GM18511 (cell line): Measurements from ENCODE around the gene POLR3B.
A peak's percentile ranks its signal among the peaks of the same experiment; 100 is the strongest.
"Not testable (repeated sequence)": the region's sequence is repeated elsewhere in the genome, so short reads cannot be mapped to it uniquely, and the experiment has no call there.

Source experiments
- ATAC-seq: cut with Tn5 transposase; IDR thresholded peaks from one replicate; pipeline ENCODE4 v1.9.1; 2021; ENCODE audit warnings: mild to moderate bottlenecking, moderate library complexity; ENCODE audit not compliant: unreplicated experiment

The POLR3B gene

DNA sequence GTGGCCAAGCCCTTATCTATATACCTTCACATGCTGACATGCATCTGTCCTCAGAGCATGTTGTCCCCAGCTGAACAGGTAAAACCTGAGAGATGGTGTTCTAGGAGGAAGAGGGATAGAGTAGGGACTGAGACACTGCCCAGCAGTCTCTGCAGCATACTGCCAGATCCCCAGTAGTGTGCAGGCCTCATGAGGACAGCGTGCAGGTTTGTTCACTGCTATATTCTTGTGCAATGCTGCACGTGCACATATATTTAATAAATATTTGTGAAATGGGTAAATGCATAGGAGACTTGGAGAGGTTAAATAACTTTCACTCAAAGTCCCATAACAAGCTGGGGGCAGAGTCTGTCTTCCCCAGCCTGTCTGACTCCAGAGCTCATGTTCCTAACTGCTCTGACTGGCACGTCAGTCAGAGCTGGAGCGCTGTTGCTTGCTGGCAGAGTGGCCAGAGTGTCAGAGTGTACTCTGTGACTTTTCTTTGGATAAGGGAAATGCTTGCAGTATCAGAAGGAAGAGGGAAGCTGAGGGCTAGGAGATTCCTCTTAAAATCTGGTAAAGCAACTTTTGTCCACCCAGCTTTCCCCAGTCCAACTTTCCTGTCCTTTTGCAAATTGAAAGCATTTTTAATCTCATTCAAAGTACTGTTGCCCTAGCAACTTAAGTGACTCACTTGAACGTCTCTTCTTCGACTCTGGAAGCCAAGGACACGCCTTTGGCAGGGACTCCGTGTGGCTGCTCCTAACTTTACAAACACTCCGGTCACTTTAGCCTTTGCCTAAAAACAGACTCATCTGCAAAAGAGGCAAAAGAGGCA, 14.9 kb upstream of the POLR3B start:
- ATAC-seq, result no peak

DNA sequence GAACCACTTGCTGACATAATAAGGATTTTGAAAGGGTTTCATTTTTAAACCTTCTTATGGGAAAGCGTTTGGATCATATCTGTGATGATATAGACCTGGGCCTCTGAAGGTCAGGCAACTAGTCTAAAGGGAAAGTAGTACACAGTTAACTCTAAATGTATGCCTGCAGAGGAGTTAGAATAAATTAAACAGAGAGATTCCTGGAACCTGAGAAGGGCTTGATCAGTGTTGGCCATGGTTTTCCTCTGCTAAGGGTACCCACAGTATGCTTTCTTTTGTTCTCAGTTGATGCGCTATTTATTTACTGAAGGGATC, 14.4 kb upstream of the POLR3B start:
- ATAC-seq, result no peak

DNA sequence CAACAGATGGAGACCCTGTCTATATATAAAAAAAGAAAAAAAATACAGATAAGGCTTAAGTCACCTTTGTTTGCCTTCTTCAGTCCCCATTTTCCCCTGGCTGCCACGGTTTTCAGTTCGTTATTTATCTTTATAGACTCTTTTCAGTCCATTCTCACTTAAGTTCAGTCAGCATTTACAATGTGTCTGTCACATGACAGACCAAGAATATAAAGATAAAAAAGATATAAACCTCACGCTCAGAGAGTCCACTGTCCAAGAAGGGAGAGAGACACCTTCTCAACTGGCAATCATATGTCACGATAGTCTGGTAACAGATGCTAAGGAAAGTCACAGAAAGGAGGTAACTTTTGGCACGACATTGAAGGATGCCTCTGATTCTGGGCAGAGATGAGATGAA, 13.4 kb upstream of the POLR3B start:
- no peak for ATAC-seq

DNA sequence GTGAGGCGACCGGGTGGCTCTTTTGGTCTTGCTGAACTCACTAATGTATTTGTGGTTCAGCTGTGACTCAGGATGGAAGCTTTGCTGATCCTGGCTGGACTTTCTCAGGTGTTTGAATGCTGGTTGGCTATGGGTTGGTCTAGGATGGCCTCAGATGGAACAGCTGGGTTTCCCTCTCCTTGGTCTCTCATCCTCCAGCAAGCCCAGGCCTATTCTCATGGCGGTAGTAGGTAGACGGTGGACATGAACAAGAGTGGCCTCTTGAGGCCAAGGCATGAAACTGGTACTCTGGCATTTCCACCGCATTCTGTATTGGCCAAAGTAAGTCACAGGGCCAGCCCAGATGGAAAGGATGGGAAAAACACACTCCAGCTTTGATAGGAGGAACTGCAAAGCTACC, 11.8 kb upstream of the POLR3B start:
- ATAC-seq, result no peak

DNA sequence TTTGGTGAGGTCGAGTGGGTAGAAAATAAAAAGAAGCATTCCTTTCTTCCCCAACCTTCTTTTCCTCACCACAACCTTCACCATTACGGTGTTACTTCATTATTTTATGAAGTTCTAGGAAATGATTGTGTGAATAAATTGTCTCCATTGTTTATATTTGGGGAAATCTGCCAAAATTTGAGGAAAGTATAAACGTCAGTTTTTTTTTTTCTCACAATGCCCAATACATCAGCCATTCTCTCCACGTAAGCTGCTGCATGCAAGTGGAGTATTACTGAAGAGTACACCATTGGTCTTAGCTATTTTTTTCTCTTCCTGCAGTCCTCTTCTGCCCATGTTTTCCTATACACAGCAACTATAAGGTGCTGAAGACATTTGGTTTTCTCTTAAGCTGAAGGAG, 9.1 kb upstream of the POLR3B start:
- ATAC-seq, result no peak

DNA sequence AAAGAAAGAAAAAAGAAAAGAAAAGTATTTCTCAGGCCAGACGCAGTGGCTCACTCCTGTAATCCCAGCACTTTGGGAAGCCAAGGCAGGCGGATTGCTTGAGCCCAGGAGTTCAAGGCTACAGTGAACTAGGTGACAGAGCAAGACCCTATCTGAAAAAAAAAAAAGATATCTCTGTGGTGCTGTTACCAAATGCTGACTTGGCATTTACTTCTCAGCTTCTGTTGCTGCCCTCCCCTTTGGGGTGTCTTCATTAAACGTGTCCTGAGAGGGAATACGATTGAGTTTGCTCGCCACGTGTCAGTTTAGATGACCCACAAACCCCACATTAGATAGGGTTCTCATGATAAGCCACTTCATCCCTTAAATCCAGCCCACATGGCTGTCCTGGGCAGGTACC, 4.4 kb upstream of the POLR3B start:
- ATAC-seq, result no peak

DNA sequence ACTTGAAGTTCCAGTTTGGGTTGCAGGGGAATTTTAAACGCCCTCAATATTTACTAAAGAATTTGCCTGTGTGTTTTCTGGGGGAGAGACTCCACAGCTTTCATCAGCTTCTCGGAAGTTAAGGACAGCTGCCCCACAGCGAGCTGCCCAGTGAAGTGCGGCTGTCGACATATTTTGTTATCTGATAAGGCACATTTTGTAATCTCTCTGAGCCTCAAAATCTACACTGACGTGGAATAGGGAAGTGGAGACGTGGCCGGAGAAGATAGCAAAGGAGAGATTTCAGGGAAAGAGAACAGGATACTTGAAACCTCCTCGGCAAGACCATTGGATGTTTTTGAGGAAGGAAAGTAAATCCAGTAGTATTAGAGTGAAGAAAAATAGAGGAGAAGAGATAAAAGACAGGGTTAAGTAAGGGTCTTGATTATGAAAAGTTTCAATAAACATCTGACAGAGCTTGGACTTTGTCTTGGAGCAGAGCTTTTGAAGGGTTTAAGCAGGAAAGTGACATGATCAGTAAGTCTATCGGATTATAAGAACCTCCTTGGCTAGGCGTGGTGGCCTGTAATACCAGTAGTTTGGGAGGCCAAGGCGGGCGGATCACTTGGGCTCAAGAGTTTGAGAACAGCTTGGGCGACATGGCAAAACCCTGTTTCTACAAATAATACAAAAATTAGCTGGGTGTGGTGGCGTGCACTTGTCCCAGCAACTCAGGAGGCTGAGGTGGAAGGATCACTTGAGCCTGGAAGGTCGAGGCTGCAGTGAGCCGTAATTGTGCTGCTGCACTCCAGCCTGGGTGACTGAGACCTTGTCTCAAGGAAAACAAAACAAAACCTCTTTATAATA, 1.1 kb downstream of the POLR3B start:
- peak; percentile 20 for ATAC-seq

DNA sequence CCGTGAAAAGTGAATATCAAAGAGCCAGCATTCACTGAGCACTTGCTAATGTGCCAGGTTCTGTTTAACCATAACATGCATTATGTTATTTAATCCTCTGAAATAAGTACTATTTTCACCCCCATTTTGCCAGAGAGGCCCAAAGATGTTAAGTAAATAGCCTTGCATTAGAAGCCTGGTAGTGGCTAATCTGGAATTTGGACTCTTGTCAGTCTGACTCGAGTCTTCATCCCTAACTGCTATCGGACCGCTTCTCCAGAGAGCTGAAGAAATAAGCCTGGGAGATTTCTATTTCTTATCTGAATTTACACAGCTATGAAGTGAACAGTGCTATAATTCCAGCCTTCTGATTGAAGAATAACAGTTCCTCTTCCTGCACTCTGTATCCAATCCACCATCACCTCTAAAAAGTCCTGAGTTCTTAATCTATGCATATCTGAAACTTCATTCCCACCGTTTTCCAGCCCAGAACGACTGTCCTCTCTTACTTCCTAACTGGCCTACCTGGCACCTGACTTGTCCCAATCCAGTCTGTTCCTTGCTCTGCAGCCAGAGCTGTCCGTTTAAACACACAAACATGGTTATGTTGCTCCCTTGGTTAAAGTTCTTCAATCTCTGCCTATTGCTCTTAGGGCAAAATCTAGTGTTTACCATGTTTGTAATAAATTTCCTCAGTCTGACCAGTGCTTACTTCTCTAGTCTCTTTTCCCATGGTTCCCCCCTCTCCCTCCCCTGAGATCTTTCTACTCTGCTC, 2.3 kb downstream of the POLR3B start:
- no peak for ATAC-seq

DNA sequence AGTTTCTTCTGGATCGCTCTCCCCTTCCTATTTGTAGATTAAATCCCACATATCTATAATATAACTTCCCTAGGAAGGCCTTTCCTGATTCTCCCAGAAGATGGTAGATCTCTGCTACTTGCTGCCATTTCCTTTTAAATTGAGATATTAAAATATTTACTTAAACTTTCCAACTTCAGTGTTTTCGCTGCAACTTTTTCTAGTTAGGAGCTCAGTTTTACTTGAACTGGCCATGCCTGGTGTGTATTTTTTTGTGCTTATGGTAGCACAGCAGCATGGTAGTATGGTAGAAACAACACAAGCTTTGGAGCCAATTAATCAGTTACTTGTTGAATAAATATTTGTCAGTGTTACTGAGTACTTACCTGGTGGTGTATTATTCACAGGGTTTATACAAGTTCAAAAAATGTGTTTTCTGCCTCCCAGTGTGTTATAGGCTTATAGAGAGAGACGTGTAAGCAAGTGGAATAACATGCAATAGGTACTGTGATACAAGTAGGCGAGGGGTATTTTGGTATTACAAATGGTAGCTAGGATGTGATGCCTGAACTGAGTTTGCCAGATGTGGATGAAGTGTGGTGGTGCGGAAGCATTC, 2.9 kb downstream of the POLR3B start:
- ATAC-seq, result no peak

DNA sequence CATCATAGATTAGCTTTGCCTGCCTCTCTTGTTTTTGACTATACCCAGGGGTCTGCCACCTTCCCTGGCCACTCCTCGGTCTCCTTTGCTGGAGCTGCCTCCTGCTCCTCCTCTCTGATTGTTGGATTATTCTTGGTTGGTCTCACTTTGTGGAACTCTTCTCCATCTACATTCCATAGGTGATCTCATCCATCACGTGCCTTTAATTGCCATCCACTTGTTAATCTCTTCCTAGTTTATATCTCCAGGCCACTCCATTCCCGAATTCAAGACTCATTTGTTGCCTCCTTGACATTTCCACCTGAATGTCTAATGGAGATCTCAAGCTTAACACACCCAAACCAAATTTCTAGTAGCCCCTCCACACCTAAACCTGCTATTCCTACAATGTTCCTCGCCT, 5.4 kb downstream of the POLR3B start:
- no peak for ATAC-seq

DNA sequence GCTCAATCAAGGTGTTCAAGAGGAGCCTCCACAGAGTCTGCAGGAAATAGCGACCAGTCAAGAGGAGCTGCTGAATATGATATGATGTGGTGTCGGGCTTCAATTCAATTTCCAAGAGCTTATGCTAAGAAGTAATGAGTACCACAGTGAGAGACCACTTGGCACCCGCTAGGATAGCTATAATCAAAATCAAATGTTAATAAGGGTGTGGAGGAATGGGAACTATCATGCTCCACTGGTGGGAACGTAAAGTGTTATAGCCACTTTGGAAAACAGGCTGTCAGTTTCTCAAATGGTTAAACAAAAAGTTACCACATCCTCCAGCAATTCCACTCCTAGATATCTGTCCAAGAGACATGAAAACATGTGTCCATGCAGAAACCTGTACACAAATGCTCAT, 6.7 kb downstream of the POLR3B start:
- ATAC-seq, result no peak

DNA sequence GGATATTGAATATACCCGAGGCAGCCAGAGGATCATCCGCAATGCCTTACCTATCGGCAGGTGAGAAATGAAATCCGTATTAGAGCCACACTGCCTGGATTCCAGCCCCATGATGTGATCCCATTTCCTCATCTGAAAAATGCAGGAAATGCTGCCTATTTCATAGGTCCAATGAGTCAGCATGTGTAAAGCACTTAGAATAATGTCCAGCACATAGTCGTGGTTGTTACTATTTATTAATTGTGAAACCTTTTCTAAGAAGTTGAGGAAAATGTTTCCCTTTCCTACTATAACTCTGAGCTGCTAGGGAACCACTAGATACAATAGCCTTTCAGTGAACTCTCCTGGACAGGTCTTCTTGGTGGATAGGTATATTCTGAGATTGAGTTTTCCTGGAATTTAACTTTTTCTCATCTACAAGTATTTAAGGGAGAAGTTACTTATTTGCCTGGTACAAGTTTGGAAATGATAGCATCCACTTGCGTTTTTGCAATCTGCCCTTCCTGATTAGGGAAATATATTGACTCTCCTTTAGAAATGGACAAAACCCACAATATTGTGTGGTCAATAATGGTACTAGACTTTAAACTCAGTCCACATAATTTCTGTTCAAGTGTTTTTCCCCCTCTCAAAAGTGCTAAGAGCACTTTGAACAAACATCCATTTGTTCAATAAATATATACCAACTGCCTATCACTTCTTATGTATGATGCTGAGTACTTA, 12.2 kb downstream of the POLR3B start:
- ATAC-seq, result no peak

DNA sequence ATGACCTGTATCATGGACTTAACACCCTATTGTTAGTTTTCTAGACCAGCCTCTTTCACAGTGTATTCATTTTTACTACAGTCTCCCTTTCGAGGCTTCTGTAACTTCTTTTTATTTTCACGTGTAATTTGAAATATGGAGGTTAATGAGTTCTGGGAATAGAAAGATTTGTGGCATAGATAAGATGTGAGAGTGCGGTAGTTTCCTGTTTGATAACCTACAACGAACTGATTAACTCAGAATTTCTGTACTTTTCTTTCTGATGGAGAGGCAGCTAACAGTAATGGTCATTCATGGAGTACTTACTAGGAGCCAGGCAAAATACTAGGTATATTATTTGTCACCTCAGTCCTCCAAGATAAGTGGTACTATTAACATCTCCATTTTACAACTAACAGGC, 21.2 kb downstream of the POLR3B start:
- no peak for ATAC-seq

DNA sequence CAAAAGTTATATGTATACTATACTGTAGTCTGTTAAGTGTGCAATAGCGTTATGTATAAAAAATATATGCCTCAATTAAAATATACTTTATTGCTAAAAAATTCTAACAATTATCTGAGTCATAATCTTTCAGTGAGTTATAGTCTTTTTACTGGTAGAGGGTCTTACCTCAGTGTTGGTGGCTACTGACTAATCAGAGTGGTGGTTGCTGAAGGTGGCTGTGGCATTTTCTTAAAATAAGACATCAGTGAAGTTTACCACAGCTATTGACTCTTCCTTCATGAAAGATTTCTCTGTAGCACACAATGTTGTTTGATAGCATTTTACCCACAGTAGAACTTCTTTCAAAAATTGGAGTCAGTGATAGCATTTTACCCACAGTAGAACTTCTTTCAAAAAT, 23.4 kb downstream of the POLR3B start:
- ATAC-seq, result no peak

DNA sequence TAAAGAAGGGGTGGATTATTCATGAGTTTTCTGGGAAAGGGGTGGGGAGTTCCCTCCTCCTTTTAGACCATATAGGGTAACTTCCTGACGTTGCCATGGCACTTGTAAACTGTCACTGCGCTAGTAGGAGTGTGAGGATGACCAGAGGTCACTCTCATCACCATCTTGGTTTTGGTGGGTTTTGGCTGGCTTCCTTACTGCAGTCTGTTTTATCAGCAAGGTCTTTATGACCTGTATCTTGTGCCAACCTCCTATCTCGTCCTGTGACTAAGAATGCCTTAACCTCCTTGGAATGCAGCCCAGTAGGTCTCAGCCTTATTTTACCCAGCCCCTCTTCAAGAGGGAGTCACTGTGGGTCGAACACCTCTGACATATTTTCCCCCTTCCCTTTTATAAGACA, 24.3 kb downstream of the POLR3B start:
- ATAC-seq, result not testable (repeated sequence)

DNA sequence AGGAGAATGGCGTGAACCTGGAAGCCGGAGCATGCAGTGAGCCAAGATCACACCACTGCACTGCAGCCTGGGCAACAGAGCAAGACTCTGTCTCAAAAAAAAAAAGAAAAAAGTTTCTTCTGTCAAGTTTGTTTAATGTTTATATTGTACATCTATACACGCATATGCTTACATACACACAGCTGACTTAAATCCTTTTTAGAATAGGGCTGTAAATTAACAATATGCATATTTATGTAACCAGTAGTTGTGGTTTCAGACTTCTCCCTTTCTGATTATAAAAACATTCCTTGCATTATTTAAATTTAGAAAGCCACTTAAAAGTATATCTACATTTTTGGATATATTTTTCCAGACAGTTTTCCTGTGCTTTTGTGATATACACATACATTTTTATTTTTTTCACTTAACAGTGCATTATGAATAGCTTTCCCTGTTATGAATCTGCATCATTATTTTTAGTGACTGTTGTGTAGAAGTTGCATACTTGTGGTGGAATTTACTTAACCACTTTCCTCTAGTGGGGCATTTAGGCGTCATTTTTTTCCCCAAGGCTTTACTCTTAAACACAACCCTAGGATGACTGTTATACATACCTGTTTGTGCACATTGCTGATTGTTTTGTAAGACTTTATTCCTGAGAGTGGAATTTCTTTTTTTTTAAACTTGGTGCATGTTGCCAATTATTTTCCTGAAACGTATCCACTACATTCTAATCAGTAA, 29.4 kb downstream of the POLR3B start:
- no peak for ATAC-seq

DNA sequence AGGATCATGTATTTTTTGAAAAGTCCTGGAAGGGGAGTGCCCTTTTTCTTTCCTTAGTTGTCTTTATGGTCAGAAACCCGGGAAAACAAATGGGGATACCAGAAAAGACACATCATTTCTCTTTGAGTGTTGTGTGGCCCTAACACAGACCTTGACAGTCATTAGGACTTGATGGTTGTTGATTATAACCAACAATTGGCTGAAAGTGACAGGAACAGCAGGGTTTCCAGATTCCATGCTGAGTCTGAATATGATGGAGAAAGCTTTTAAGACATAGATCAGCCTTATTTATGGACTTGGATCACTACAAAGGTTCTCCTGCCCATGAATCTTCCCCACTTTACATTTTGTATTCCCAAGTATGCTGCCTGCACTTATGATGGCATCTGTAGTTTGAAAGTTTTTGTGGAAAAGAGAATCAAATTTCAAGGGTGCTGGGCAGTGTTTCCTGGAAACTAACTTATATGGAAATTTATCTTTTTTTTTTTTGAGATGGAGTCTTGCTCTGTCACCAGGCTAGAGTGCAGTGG, 30.4 kb downstream of the POLR3B start:
- no peak for ATAC-seq

DNA sequence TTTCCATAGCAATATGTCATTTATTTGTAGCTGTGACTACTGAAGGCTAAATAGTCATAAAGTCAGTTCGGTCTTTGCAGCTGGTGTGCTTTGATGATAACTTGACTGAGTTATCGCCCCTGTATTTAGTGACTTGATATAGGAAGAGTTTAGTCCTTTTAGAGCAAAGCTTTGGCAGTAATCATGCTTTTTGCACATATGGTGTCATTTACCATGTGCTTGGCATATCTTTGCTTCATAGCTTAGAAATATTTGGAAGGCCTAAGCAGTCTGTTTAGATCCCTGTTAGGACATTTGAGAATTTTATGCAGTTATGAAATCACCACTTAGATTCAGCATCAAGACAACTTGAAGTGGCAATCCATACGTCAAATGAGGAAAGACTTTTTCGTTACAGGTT, 31.6 kb downstream of the POLR3B start:
- no peak for ATAC-seq

DNA sequence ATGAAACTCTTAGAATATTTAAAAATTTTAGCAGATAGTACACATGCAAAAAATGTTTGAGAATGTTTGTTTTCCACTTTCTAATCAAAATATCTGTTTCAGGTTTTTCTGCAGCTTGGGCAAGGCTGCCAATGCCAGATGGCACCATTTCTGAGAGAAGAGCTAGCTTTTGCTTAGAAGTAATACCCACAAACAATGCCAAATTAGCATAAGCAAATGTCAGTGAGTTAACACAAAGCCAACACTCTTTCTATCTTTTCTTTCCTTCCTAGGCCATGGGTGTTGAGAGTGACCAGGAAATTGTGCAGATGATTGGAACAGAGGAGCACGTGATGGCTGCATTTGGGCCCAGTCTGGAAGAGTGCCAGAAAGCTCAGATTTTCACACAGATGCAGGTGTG, 35.2 kb downstream of the POLR3B start:
- ATAC-seq, result no peak

DNA sequence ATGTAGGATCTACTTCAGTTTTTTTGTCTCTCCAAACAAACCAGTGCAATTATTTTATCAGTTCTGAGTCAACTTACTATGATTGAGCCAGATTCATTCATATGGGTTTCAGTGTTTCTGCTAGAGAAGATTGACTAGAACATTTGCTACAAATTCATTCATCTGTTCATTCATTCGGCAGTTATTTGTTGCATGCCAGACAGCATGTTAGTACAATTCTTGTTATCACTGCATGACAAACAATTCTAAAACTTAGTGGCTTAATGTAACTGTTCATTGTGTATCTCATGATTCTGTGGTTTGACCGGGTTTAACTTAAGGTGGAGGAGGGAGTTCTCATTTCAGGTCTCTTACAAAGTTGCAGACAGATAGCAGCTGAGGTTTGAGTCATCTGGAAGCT, 52.3 kb downstream of the POLR3B start:
- ATAC-seq, result no peak
